Spleen (tissue), 7 donors: ENCODE data around the gene MAP3K7CL.

ENCODE experiments used
- POLR2A ChIP-seq, 3 donors: fragments of 450-650 bp; IDR thresholded peaks; one replicate each; pipeline ENCODE4 v1.5.1; 2017; ENCODE audit warnings: antibody characterized with exemption in 3 of 3, mild to moderate bottlenecking in 1 of 3
- POLR2AphosphoS5 ChIP-seq, 3 donors: sonication (generic); formaldehyde crosslinking; IDR thresholded peaks; one replicate each; pipeline ENCODE4 v1.5.1; 2017; ENCODE audit warnings: antibody characterized with exemption in 3 of 3
- TF ChIP-seq, protein P1 (sequence below), 11 experiments: fragments of 200-600 bp in 7 of 11; fragments of 450-650 bp in 4 of 11; sonication (generic) in 4 of 11; IDR thresholded peaks in 8 of 11; conservative IDR thresholded peaks in 3 of 11; 1 replicate in 7 of 11; 2 replicates in 4 of 11; pipeline versions ENCODE4 v1.4.0 to v1.8.0; 2016 to 2021; ENCODE audit warnings: antibody characterized with exemption in 11 of 11, inconsistent platforms in 4 of 11, mild to moderate bottlenecking in 1 of 11
- donor health status: DM: no; HTN: no; CAD: no; lungs with moderate emphysema.
- donor health status: DM: no; HTN: no; CAD: no.
- donor health status: DM: no; HTN: no; CAD: no.

DNA sequence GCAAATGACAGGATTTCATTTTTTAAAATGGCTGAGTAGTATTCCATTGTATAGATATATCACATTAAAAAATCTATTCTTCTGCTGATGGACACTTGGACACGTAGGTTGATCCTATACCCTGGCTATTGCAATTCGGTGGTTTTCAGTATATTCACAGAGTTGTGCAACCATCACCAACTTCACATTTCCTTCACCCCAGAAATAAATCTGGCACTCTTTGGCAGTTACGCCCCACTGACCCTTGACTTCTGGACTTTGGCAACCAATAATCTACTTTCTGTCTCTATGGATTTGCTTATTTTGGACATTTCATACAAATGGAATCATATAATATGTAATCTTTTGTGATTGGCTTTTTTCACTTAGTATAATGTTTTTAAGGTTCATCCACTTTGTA is 35.9 kb downstream of the MAP3K7CL start:
- TF ChIP-seq, protein P1, sequence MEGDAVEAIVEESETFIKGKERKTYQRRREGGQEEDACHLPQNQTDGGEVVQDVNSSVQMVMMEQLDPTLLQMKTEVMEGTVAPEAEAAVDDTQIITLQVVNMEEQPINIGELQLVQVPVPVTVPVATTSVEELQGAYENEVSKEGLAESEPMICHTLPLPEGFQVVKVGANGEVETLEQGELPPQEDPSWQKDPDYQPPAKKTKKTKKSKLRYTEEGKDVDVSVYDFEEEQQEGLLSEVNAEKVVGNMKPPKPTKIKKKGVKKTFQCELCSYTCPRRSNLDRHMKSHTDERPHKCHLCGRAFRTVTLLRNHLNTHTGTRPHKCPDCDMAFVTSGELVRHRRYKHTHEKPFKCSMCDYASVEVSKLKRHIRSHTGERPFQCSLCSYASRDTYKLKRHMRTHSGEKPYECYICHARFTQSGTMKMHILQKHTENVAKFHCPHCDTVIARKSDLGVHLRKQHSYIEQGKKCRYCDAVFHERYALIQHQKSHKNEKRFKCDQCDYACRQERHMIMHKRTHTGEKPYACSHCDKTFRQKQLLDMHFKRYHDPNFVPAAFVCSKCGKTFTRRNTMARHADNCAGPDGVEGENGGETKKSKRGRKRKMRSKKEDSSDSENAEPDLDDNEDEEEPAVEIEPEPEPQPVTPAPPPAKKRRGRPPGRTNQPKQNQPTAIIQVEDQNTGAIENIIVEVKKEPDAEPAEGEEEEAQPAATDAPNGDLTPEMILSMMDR (IDR thresholded peaks at IDR 0.05 in 8 of 11, conservative IDR thresholded peaks at IDR 0.05 in 3 of 11): no peak
- TF ChIP-seq POLR2A (IDR thresholded peaks at IDR 0.05) (no peak), POLR2AphosphoS5 (IDR thresholded peaks at IDR 0.05) (no peak)
